Measurements from ENCODE around the gene PMEL.
"Not testable (repeated sequence)": the region's sequence is repeated elsewhere in the genome, so short reads cannot be mapped to it uniquely, and the experiment has no call there.

PMEL gene

DNA sequence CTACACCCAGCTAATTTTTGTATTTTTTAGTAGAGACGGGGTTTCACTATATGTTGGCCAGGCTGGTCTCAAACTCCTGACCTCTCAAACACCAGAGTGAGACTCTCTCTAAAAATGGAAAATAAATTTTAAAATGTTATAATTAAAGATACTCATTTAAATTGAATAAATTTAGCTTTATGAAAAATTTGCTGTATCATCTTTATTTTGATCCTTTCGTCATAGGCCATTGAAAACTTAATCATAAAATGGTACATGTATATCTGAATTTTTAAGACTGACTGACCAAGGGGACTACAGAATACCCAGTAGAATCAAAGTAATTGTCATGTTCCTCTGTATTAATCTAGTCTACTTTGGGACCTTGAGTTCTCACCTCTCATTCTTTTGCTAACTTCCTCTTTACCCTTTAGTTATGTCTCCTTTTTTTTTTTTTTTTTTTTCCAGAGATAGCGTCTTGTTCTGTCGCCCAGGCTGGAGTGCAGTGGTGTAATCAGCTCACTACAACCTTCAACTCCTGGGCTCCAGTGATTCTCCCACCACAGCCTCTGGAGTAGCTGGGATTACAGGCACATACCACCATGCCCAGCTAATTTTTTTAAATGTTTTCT is 17.5 kb upstream of the PMEL start:
- Histone ChIP-seq H3K27ac (ENCODE audit: low read length) (no peak overlapping the region), H3K36me3 (ENCODE audit: control insufficient read depth, insufficient read depth, low read length) (no peaks in the 10 kb centered on the region; the same call in 1 of the 2 replicates), H3K27me3 (ENCODE audit: control insufficient read depth, insufficient read depth, low read length) (no peaks in the 10 kb centered on the region), H3K9me3 (ENCODE audit: control insufficient read depth, insufficient read depth, low read length) (no peaks in the 10 kb centered on the region), H3K4me1 (ENCODE audit: control insufficient read depth, insufficient read depth, low read length) (no peaks in the 10 kb centered on the region), H3K4me3 (ENCODE audit: low read length) (no peak overlapping the region)
- DNase-seq (ENCODE audit: low read depth, low spot score): no peak
- WGBS (ENCODE audit: insufficient coverage, insufficient read length): no CpG with 5 or more reads among the region's 4 CpGs

GRCh38 chr12:55982319-55982936 is 16.6 kb upstream of the PMEL start:
- Histone ChIP-seq H3K27ac (ENCODE audit: low read length) (no peak overlapping the region), H3K4me3 (ENCODE audit: low read length) (no peak overlapping the region), H3K27me3 (ENCODE audit: control insufficient read depth, insufficient read depth, low read length) (no peaks in the 10 kb centered on the region), H3K9me3 (ENCODE audit: control insufficient read depth, insufficient read depth, low read length) (no peaks in the 10 kb centered on the region), H3K36me3 (ENCODE audit: control insufficient read depth, insufficient read depth, low read length) (no peaks in the 10 kb centered on the region; the same call in 1 of the 2 replicates), H3K4me1 (ENCODE audit: control insufficient read depth, insufficient read depth, low read length) (no peaks in the 10 kb centered on the region)
- DNase-seq (ENCODE audit: low read depth, low spot score): no peak
- no CpG with 5 or more reads among the region's 3 CpGs for WGBS (ENCODE audit: insufficient coverage, insufficient read length)

- not testable (repeated sequence) for H3K9me3 ChIP-seq (ENCODE audit: control insufficient read depth, insufficient read depth, low read length); H3K27me3 ChIP-seq (ENCODE audit: control insufficient read depth, insufficient read depth, low read length); DNase-seq (ENCODE audit: low read depth, low spot score); H3K27ac ChIP-seq (ENCODE audit: low read length); H3K4me3 ChIP-seq (ENCODE audit: low read length); H3K4me1 ChIP-seq (ENCODE audit: control insufficient read depth, insufficient read depth, low read length); H3K36me3 ChIP-seq (ENCODE audit: control insufficient read depth, insufficient read depth, low read length)
- no CpG with 5 or more reads among the region's 5 CpGs for WGBS (ENCODE audit: insufficient coverage, insufficient read length)
Observed at GRCh38 chr12:55981882-55982281, 16.0 kb upstream of the PMEL start.

- DNase-seq (ENCODE audit: low read depth, low spot score): no peak
- Histone ChIP-seq H3K27ac (ENCODE audit: low read length) (no peak overlapping the region), H3K9me3 (ENCODE audit: control insufficient read depth, insufficient read depth, low read length) (no peaks in the 10 kb centered on the region), H3K4me3 (ENCODE audit: low read length) (no peak overlapping the region), H3K4me1 (ENCODE audit: control insufficient read depth, insufficient read depth, low read length) (no peaks in the 10 kb centered on the region), H3K27me3 (ENCODE audit: control insufficient read depth, insufficient read depth, low read length) (no peaks in the 10 kb centered on the region), H3K36me3 (ENCODE audit: control insufficient read depth, insufficient read depth, low read length) (no peaks in the 10 kb centered on the region; the same call in 1 of the 2 replicates)
- WGBS (ENCODE audit: insufficient coverage, insufficient read length): no CpG with 5 or more reads among the region's 3 CpGs
Observed at GRCh38 chr12:55979069-55979468, 13.2 kb upstream of the PMEL start.

DNA sequence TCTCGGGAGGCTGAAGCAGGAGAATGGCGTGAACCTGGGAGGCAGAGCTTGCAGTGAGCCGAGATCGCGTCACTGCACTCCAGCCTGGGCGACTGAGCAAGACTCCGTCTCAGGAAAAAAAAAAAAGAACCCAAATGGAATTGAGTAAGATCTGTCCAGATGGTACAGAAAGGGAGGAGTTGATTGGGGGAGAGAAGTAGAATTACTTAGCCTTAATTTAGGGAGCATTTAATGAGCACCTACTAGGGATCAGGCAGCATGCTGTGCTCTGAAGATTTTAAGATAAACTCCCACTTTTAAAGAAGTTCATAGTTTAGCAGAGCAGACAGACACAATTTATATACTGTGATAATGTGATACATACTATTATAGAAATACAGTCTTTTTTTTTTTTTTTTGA is 12.6 kb upstream of the PMEL start:
- Histone ChIP-seq H3K27me3 (ENCODE audit: control insufficient read depth, insufficient read depth, low read length) (no peaks in the 10 kb centered on the region), H3K4me1 (ENCODE audit: control insufficient read depth, insufficient read depth, low read length) (no peaks in the 10 kb centered on the region), H3K27ac (ENCODE audit: low read length) (no peak overlapping the region), H3K9me3 (ENCODE audit: control insufficient read depth, insufficient read depth, low read length) (no peaks in the 10 kb centered on the region), H3K4me3 (ENCODE audit: low read length) (no peak overlapping the region), H3K36me3 (ENCODE audit: control insufficient read depth, insufficient read depth, low read length) (no peaks in the 10 kb centered on the region; the same call in 1 of the 2 replicates)
- DNase-seq (ENCODE audit: low read depth, low spot score): no peak
- no CpG with 5 or more reads among the region's 7 CpGs for WGBS (ENCODE audit: insufficient coverage, insufficient read length)

DNA sequence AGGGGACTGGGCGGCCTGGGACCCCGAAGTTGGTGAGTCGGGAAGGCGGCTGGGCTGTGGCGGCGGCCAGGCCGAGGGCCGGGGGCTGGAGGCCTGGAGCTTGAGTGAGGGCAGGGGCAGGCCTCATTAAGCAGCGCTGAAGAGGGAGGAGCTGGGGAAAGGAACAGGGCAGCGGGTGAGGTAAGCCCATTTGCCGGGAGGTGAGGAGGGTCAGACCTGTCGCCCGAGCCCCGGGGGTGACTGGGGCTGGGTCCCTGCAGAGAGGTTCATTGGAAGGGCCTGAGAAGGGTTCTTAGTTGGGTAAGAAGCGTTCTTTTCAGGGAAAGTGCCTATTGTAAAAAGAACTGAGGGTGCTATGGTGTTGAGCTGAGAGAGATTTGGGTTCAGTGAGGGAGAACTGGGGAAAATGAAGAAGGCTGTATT is 8.5 kb upstream of the PMEL start:
- no CpG with 5 or more reads among the region's 15 CpGs for WGBS (ENCODE audit: insufficient coverage, insufficient read length)
- Histone ChIP-seq H3K9me3 (ENCODE audit: control insufficient read depth, insufficient read depth, low read length) (no peaks in the 10 kb centered on the region), H3K4me1 (ENCODE audit: control insufficient read depth, insufficient read depth, low read length) (peaks cover 2% of the 10 kb centered on the region; the same call in 1 of the 2 replicates), H3K36me3 (ENCODE audit: control insufficient read depth, insufficient read depth, low read length) (peaks cover 8% of the 10 kb centered on the region; the same call in 1 of the 2 replicates), H3K27me3 (ENCODE audit: control insufficient read depth, insufficient read depth, low read length) (no peaks in the 10 kb centered on the region), H3K4me3 (ENCODE audit: low read length) (peak overlapping the region; percentile 76), H3K27ac (ENCODE audit: low read length) (no peak overlapping the region)
- DNase-seq (ENCODE audit: low read depth, low spot score): no peak

GRCh38 chr12:55973599-55974307 is 7.9 kb upstream of the PMEL start, which contains the start of gene RAB5B:
TSS of gene RAB5B (plus strand) at chr12:55974078. CDS start at chr12:55986961, 12,883 bp downstream.
- WGBS (ENCODE audit: insufficient coverage, insufficient read length): no CpG with 5 or more reads among the region's 39 CpGs
- Histone ChIP-seq H3K4me1 (ENCODE audit: control insufficient read depth, insufficient read depth, low read length) (peaks cover 2% of the 10 kb centered on the region; the same call in 1 of the 2 replicates), H3K36me3 (ENCODE audit: control insufficient read depth, insufficient read depth, low read length) (peaks cover 8% of the 10 kb centered on the region; the same call in 1 of the 2 replicates), H3K9me3 (ENCODE audit: control insufficient read depth, insufficient read depth, low read length) (no peaks in the 10 kb centered on the region), H3K27ac (ENCODE audit: low read length) (no peak within 1 kb of the TSS), H3K4me3 (ENCODE audit: low read length) (peak within 1 kb of the TSS; percentile 76), H3K27me3 (ENCODE audit: control insufficient read depth, insufficient read depth, low read length) (no peaks in the 10 kb centered on the region)
- DNase-seq (ENCODE audit: low read depth, low spot score): peak; percentile 100

GRCh38 chr12:55972911-55973598 is 7.2 kb upstream of the PMEL start:
- peaks cover 2% of the 10 kb centered on the region; the same call in 1 of the 2 replicates for H3K4me1 ChIP-seq (ENCODE audit: control insufficient read depth, insufficient read depth, low read length)
- 100% methylated on average over 1 of the region's 18 CpGs for WGBS (ENCODE audit: insufficient coverage, insufficient read length)
- no peak for DNase-seq (ENCODE audit: low read depth, low spot score)

GRCh38 chr12:55972456-55972855 is 6.6 kb upstream of the PMEL start:
- DNase-seq (ENCODE audit: low read depth, low spot score): no peak
- Histone ChIP-seq H3K27me3 (ENCODE audit: control insufficient read depth, insufficient read depth, low read length) (no peaks in the 10 kb centered on the region), H3K9me3 (ENCODE audit: control insufficient read depth, insufficient read depth, low read length) (no peaks in the 10 kb centered on the region), H3K27ac (ENCODE audit: low read length) (no peak overlapping the region), H3K4me3 (ENCODE audit: low read length) (no peak overlapping the region), H3K4me1 (ENCODE audit: control insufficient read depth, insufficient read depth, low read length) (peaks cover 5% of the 10 kb centered on the region), H3K36me3 (ENCODE audit: control insufficient read depth, insufficient read depth, low read length) (peaks cover 8% of the 10 kb centered on the region; the same call in 1 of the 2 replicates)
- no CpG with 5 or more reads among the region's 1 CpG for WGBS (ENCODE audit: insufficient coverage, insufficient read length)

More at GRCh38 chr12:55972911-55973598, 7.2 kb upstream of the PMEL start:
- H3K36me3 ChIP-seq (ENCODE audit: control insufficient read depth, insufficient read depth, low read length): peaks cover 8% of the 10 kb centered on the region; the same call in 1 of the 2 replicates
- no peaks in the 10 kb centered on the region for H3K9me3 ChIP-seq (ENCODE audit: control insufficient read depth, insufficient read depth, low read length)
- no peaks in the 10 kb centered on the region for H3K27me3 ChIP-seq (ENCODE audit: control insufficient read depth, insufficient read depth, low read length)
- peak overlapping the region; percentile 29; the same call in 1 of the 2 replicates for H3K4me3 ChIP-seq (ENCODE audit: low read length)
- H3K27ac ChIP-seq (ENCODE audit: low read length): no peak overlapping the region

DNA sequence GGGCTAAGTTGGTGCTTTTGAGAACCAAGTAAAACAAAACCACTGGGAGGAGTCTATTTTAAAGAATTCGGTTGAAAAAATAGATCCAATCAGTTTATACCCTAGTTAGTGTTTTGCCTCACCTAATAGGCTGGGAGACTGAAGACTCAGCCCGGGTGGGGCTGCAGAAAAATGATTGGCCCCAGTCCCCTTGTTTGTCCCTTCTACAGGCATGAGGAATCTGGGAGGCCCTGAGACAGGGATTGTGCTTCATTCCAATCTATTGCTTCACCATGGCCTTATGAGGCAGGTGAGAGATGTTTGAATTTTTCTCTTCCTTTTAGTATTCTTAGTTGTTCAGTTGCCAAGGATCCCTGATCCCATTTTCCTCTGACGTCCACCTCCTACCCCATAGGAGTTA is 6.2 kb upstream of the PMEL start:
- no peak for DNase-seq (ENCODE audit: low read depth, low spot score)
- H3K9me3 ChIP-seq (ENCODE audit: control insufficient read depth, insufficient read depth, low read length): no peaks in the 10 kb centered on the region
- H3K4me3 ChIP-seq (ENCODE audit: low read length): no peak overlapping the region
- no CpG with 5 or more reads among the region's 3 CpGs for WGBS (ENCODE audit: insufficient coverage, insufficient read length)
- H3K27me3 ChIP-seq (ENCODE audit: control insufficient read depth, insufficient read depth, low read length): no peaks in the 10 kb centered on the region
- no peak overlapping the region for H3K27ac ChIP-seq (ENCODE audit: low read length)
- peaks cover 5% of the 10 kb centered on the region for H3K4me1 ChIP-seq (ENCODE audit: control insufficient read depth, insufficient read depth, low read length)
- H3K36me3 ChIP-seq (ENCODE audit: control insufficient read depth, insufficient read depth, low read length): peaks cover 8% of the 10 kb centered on the region; the same call in 1 of the 2 replicates

Measured in iPS DF 6.9 (cell line).